Measurements from ENCODE around the gene BAG3. TPM values are rescaled to one million over a fixed set of nuclear protein-coding genes. Genes with fewer than 3 reads are reported as not detected.
A peak's percentile ranks its signal among the peaks of the same experiment; 100 is the strongest.

The BAG3 gene
- total and polyA plus RNA-seq, 2 of the 8 experiments (the other 6 are each of a cell fraction or from before 2014, with no cell fraction given), result 3.5 to 13.3 TPM

- TF ChIP-seq BACH1 (IDR thresholded peaks at IDR 0.05; ENCODE audit: low read length), result no peak
- TF ChIP-seq TCF12 (IDR thresholded peaks at IDR 0.05; ENCODE audit: low read depth, low read length), result no peak
- TF ChIP-seq RFX5 (IDR thresholded peaks at IDR 0.05; ENCODE audit: borderline replicate concordance, low read depth, low read length), result no peak
- no peak for TF ChIP-seq SRF (IDR thresholded peaks at IDR 0.05; ENCODE audit: low read depth, low read length)
- no peak for TF ChIP-seq TEAD4 (IDR thresholded peaks at IDR 0.05; ENCODE audit: low read depth, low read length)
- TF ChIP-seq RBBP5 (IDR thresholded peaks at IDR 0.05; ENCODE audit: borderline replicate concordance, low read depth, low read length), result peak; percentile 43; the same call in 1 of the 2 replicates
- no peak; the same call in 1 of the 2 replicates for TF ChIP-seq CHD1 (IDR thresholded peaks at IDR 0.05; ENCODE audit: low read depth, low read length)
- no peak for TF ChIP-seq CHD7 (IDR thresholded peaks at IDR 0.05; ENCODE audit: insufficient replicate concordance, low read length)
- no peak for TF ChIP-seq NANOG (IDR thresholded peaks at IDR 0.05; ENCODE audit: insufficient read depth, low read depth, low read length, poor library complexity, severe bottlenecking)
- TF ChIP-seq BCL11A (IDR thresholded peaks at IDR 0.05; ENCODE audit: low read depth in 2 of 2, low read length in 2 of 2), result no peak
These were observed at the start of gene BAG3 (continued) for GRCh38 chr10:119650692-119651513.

All from H1 (cell line).